ENCODE measurements around the gene RAB26.

GRCh38 chr16:2173916-2174315, 25.5 kb downstream of the RAB26 start:
- TF ChIP-seq EZH2 (IDR thresholded peaks at IDR 0.05; ENCODE audit: insufficient read depth, poor library complexity, severe bottlenecking) (no peak), EZH2phosphoT487 (IDR thresholded peaks at IDR 0.05; ENCODE audit: insufficient read depth, low read depth) (no peak)
